ENCODE measurements around the gene GATA5.
A peak's percentile ranks its signal among the peaks of the same experiment; 100 is the strongest.

GATA5 gene

GRCh38 chr20:62475772-62476055 lies at the start of gene GATA5:
Gene GATA5, minus strand, starts transcription at chr20:62475995. Its CDS starts 474 bp downstream, at chr20:62475521.
- DNase-seq: no peak

GRCh38 chr20:62525014-62525413 lies 49.2 kb upstream of the GATA5 start:
- DNase-seq: no peak

GRCh38 chr20:62524505-62524911 lies 48.7 kb upstream of the GATA5 start:
- DNase-seq: no peak

- DNase-seq: peak; percentile 78
Observed at GRCh38 chr20:62523473-62524203, 47.8 kb upstream of the GATA5 start.

- DNase-seq: no peak
Observed at GRCh38 chr20:62522748-62523396, 47.1 kb upstream of the GATA5 start.

- DNase-seq: no peak
Observed at GRCh38 chr20:62519826-62520225, 44.0 kb upstream of the GATA5 start.

GRCh38 chr20:62518911-62519310 lies 43.1 kb upstream of the GATA5 start:
- no peak for DNase-seq

- no peak for DNase-seq
Observed at GRCh38 chr20:62517901-62518610, 42.3 kb upstream of the GATA5 start.

- DNase-seq: no peak
Observed at GRCh38 chr20:62517168-62517567, 41.4 kb upstream of the GATA5 start.

- DNase-seq: no peak
Observed at GRCh38 chr20:62516338-62516737, 40.5 kb upstream of the GATA5 start.

GRCh38 chr20:62515826-62516225 lies 40.0 kb upstream of the GATA5 start:
- DNase-seq: no peak

- DNase-seq: no peak
Observed at GRCh38 chr20:62515280-62515679, 39.5 kb upstream of the GATA5 start.

GRCh38 chr20:62513991-62514390 lies 38.2 kb upstream of the GATA5 start:
- DNase-seq: no peak

- DNase-seq: no peak
Observed at GRCh38 chr20:62511915-62512610, 36.3 kb upstream of the GATA5 start.

- DNase-seq: no peak
Observed at GRCh38 chr20:62511300-62511914, 35.6 kb upstream of the GATA5 start.

- DNase-seq: no peak
Observed at GRCh38 chr20:62508641-62509051, 32.9 kb upstream of the GATA5 start.

- no peak for DNase-seq
Observed at GRCh38 chr20:62507991-62508640, 32.3 kb upstream of the GATA5 start.

- DNase-seq: no peak
Observed at GRCh38 chr20:62507323-62507722, 31.5 kb upstream of the GATA5 start.

- no peak for DNase-seq
Observed at GRCh38 chr20:62506791-62507190, 31.0 kb upstream of the GATA5 start.

GRCh38 chr20:62506087-62506486 lies 30.3 kb upstream of the GATA5 start:
- no peak for DNase-seq

- DNase-seq: no peak
Observed at GRCh38 chr20:62505337-62506045, 29.7 kb upstream of the GATA5 start.

GRCh38 chr20:62504323-62504722 lies 28.5 kb upstream of the GATA5 start:
- no peak for DNase-seq

Measured in activated CD8-positive, alpha-beta memory T cell treated with anti-CD3 and anti-CD28 coated beads for 24 hours (primary cell).